Iris pigment epithelial cell (primary cell): ENCODE results near the gene ARHGEF2.

ENCODE experiments used
- DNase-seq: peaks from one replicate; pipeline ENCODE4 v3.0.0-alpha.2; 2011; ENCODE audit warnings: low read depth

Gene ARHGEF2

GRCh38 chr1:155971910-155972809 is 6.2 kb downstream of the ARHGEF2 start:
- DNase-seq, result no peak

DNA sequence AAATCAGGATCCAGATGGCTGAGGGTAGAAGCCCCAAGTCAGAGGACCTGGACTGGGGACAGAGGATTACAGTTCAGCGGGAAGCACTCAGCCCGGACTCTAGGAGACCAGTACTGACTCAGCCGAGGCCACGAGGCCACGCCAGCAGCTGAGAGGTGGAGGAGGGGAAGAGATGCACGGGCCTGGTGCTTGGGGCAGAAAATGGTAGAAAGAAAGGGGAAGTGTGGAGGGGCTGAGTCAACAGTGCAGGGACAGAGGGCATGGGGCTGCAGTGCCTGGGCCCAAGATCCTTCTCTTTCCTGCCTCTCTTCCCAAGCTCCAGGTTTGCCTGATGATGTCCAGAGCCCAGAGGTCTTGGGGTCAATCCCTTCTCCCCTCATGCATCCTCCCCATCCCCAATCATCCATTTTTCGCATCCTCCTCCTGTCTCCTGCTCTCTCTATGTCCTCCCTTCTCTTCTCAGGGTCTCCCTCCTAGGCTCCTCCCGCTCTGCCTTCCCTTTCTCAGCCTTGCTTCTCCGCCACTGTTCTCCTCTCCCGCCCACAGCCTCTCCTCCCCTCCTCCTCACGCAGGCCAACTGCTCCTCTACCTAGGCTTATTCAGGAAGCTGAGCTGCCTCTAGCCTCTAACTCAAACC is 7.7 kb downstream of the ARHGEF2 start:
- peak; percentile 85 for DNase-seq

DNA sequence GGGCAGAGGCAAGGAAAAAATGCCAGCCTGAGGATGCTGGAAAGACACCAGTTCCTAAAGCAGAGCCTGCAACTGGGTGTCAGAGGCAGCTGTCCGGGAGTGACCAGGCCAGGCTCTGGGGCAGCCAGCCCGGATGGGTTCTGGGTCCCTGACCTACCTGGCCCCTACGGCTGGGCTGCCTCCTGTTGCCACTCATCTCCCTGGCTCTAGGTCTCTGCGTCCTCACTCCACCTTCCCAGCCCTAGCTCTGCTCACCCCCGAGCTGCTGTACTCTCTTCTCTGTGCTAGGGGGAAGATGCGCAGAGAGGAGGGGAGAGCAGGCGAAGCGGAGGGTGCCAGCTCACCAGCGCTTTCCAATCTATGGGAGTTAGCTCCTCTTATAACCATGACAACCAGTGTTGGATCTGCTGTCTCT is 9.0 kb downstream of the ARHGEF2 start:
- DNase-seq, result no peak

DNA sequence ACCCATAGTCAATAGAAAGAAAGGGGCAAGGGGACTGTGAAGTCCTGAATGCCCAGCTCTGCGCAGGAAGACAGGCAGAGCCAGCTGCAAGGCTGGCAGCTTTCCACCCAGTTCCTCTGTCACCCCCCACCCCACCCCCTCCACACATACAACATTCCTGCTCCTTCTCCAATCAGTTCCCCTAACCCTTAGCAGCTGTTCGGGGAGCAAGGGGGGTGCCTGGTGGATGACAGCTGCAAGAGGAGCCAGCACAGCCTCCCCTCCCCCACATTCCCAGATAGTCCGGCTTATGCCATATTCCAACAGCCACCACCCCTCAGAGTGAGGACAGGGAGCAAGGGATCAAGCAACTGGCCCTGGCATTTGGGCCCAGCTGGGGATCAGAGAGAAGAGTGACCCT is 9.7 kb downstream of the ARHGEF2 start:
- DNase-seq, result no peak

GRCh38 chr1:155968051-155968400 is 10.3 kb downstream of the ARHGEF2 start:
- no peak for DNase-seq

- DNase-seq, result no peak
These were observed 10.9 kb downstream of the ARHGEF2 start for GRCh38 chr1:155967341-155968050.

DNA sequence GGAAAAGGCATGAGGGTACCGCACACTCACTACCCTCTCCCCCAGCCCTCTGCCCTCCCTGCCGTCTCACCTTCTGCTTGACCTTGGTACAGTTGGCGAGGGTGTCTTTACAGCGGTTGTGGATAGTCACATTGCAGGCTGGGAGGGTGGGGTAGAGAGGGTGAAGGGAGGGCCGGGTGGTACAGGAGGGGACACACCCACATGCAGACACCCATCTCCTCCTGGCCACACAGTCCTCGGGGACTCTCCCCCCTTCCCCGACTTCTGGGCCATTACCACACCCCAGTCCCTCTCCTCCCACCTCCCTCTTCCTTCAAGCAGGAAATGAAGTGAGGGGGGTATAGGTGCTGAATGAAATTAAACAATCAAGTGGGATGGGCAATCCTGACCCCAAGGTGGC is 11.6 kb downstream of the ARHGEF2 start:
- DNase-seq, result no peak

DNA sequence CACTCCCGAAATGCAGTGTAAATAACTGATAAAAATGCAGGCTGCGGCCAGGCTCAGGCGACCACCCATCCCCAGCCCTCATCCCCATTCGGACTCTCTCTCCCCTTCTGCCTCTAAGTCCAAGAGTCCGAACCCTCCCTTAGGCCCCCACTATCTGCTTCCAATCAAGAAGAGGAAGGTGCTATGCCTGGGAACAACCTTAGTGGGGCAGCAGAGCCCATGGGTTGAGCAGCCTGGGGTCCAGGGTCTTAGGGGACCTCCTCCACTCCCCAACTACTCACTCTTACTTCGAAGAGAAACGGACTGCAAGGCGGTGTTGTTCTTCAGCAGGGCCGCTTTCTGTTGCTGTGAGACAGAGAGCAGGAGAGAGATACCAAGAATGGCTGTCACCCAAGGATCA is 12.2 kb downstream of the ARHGEF2 start:
- no peak for DNase-seq

DNA sequence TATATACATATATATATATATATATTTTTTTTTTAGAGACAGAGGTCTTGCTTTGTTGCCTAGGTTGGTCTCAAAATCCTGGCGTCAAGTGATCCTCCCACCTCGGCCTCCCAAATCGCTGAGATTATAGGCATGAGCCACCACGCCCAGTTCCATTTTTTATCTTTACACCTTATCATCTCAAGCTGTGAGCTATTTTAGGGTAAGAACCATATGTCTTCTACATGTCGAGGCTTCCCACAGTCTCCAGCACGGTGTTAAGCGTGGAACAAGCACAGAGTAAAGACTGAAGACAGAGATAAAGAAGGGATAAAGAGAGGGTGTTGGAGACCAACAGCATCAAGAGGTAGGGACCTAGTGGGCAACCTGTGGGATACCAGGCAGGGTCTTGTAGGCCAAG is 14.2 kb downstream of the ARHGEF2 start:
- DNase-seq, result no peak

DNA sequence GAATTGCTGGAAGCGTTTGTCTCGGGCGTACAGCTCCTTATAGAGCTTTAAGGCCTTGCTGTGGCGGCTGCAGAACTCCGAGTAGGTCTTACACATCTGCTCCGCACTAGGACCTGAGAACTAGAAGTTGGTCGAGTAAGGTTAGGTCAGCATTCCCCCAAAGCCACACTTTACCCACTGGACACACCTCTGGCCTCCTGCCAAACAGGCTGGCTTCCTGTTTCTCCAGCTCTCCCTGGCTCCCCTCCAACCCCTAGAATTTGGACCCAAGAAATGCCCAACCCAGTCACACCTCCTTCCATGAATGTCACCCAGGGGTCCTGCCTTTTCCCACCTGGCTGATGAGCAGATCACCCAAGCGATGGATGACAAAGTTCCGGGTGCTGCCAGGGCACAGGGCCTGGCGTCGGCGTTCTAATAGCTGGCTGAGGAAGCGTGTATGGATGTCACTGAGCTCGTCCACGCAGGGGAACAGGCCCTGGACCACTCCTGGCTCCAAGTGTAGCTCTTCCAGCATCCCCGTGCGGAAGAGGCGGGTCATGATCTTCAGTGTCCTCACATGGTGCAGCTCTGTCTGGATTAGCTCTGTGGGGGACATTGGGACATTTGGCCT is 15.6 kb downstream of the ARHGEF2 start:
- DNase-seq, result peak; percentile 45

GRCh38 chr1:155961937-155962336 is 16.4 kb downstream of the ARHGEF2 start:
- peak; percentile 97 for DNase-seq

DNA sequence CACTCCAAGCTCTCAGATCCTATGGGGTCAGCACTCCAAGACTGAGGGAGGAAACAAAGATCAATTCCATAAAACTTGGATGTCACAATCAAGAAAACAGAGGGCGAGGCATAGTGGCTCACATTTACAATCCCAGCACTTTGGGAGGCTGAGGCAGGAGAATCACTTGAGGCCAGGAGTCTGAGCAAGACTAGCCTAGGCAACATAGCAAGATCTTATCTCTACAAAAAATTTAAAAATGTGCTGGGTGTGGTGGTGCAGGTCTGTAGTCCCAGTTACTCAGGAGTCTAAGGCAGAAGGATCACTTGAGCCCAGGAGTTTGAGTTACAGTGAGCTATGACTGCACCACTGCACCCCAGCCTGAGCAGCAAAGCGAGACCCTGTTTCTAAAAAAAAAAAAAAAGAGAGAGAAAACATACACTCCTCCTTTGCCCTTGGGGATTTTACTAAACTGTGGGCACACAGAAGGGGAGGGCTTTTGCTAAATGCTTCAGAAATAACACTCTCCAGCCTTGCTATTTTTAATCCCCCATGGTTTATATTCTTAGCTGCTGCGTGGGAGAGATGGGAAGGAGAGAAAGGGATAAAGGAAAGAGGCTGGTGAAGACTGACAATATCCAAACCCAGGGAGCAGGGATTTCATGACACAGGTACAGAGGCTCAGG is 18.1 kb downstream of the ARHGEF2 start:
- DNase-seq, result no peak

DNA sequence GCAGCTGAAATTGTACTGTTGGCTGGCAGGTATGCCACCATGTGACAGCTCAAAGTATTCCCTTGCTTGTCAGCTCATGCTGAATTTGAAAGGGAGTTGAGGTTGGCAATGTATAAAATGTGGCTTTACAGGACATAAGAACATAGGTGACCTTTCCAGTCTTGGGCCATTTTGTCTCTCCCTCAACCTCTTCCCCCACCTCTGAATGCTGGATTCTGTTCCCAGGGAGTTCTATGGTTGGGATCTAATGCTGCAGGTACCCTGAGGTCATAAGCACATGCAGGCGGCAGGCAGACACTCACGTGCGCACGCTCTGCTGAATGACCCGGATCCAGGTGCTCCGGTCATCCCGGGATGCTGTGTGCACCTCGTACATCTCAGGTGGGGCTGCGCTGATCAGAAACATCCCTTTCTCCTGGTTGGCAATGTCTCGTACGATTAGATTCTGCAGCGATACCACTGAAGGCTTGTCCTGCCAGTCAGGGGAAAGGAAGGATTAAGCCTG is 20.9 kb downstream of the ARHGEF2 start:
- DNase-seq, result no peak

DNA sequence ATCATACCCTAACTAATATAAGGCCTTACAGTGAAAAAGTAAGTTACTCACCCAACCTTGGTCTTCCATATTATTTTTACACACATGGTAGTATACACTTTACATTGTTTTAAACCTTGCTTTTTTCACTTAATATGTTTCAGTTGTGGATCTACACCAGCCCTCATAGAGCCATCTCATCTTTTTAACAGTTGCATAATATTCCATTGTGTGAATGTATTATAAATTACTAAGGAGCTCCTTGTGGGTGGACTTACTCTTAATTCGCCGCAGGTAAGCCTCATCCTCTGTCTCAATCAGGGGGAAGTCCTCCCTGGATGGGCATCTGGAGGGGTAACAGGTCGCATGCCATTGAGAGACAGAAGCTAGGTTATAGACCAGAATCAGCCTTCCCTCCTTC is 23.7 kb downstream of the ARHGEF2 start:
- no peak for DNase-seq

- no peak for DNase-seq
These were observed 25.8 kb downstream of the ARHGEF2 start for GRCh38 chr1:155952505-155952890.

- DNase-seq, result no peak
These were observed 26.4 kb downstream of the ARHGEF2 start for GRCh38 chr1:155951753-155952504.

GRCh38 chr1:155950829-155951228 is 27.5 kb downstream of the ARHGEF2 start:
- no peak for DNase-seq

DNA sequence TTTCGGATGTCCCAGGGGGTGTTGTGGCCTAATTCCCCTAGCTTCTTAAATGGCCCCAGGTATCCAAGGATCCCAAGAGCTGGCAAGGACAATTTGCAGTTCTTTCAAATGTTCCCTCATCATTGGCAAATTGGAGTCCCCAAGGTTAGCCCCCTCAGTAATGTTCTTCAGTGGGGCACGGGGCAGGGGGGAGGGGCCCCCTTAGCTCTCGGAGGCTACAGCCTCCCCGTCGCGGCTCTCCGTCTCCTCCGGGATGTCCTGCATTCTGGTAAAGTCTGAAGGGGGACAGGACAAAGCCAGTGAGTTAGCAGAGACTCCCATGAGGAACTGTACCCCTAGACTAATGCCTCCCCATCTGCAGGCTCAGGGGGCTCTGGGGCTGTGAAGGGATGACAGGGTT is 30.6 kb downstream of the ARHGEF2 start:
- DNase-seq, result no peak

DNA sequence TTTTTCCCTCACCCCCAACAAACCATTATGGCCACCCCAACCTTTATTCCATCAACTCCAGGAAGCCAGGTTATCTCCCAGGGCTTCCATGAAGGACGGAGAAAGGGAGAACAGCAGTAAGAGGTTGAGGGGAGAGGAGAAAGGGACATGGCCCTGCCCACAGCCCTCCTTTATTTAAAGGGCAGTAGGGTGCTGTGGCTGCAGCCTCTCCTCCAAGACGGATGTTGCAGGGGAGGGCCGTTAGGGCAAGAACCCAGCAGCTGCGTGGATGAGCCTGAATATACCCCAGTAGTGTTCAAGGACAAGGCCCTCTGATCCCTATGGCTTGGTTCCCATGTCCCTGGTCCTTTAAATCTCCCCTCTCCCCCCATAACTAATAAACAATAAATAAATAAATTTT is 31.1 kb downstream of the ARHGEF2 start:
- DNase-seq, result no peak

GRCh38 chr1:155946633-155947219 is 31.6 kb downstream of the ARHGEF2 start:
- DNase-seq, result no peak

- no peak for DNase-seq
These were observed 33.9 kb downstream of the ARHGEF2 start for GRCh38 chr1:155944444-155944799.
